Astrocyte (in vitro differentiated cells and primary cell): ENCODE measurements around the gene UNC5B. TPM values are rescaled to one million over a fixed set of nuclear protein-coding genes. Genes with fewer than 3 reads are reported as not detected.

ENCODE experiments used
- DNase-seq: peaks from one replicate; pipeline ENCODE4 v3.0.0-alpha.2; 2010; ENCODE audit warnings: low read depth
- FAIRE-seq: peaks from 2 replicates; lab custom pipeline; 2011; peaks lifted over from hg19 to GRCh38; lab: Jason Lieb, UNC
- H2AFZ ChIP-seq: 2 replicates; pipeline ENCODE4 v1.6.0; 2012; ENCODE audit warnings: low read depth, low read length, inconsistent platforms
- H3K27ac ChIP-seq: 2 replicates; pipeline ENCODE4 v1.5.1; 2011; ENCODE audit warnings: low read depth, low read length, inconsistent platforms
- H3K27me3 ChIP-seq: 2 replicates; pipeline ENCODE4 v1.6.0; 2011; ENCODE audit warnings: low read length, inconsistent platforms; ENCODE audit not compliant: insufficient read depth
- H3K36me3 ChIP-seq: 2 replicates; pipeline ENCODE4 v1.5.1; 2011; ENCODE audit warnings: low read length, inconsistent platforms; ENCODE audit not compliant: insufficient read depth
- H3K4me1 ChIP-seq: 2 replicates; pipeline ENCODE4 v1.5.1; 2011; ENCODE audit warnings: low read length, inconsistent platforms; ENCODE audit not compliant: insufficient read depth
- H3K4me2 ChIP-seq: 2 replicates; pipeline ENCODE4 v1.6.0; 2012; ENCODE audit warnings: low read length, inconsistent platforms
- H3K4me3 ChIP-seq: 2 replicates; pipeline ENCODE4 v1.5.1; 2011; ENCODE audit warnings: low read depth, mild to moderate bottlenecking, low read length, inconsistent platforms; ENCODE audit not compliant: insufficient read depth
- H3K79me2 ChIP-seq: 2 replicates; pipeline ENCODE4 v1.6.0; 2012; ENCODE audit warnings: mild to moderate bottlenecking, low read length, inconsistent platforms; ENCODE audit not compliant: insufficient read depth
- H3K9ac ChIP-seq: 2 replicates; pipeline ENCODE4 v1.6.0; 2012; ENCODE audit warnings: mild to moderate bottlenecking, low read length, inconsistent platforms
- H3K9me3 ChIP-seq: 2 replicates; pipeline ENCODE4 v1.5.1; 2012; ENCODE audit warnings: low read depth, mild to moderate bottlenecking, low read length, inconsistent platforms; ENCODE audit not compliant: insufficient read depth
- H4K20me1 ChIP-seq: 2 replicates; pipeline ENCODE4 v1.6.0; 2012; ENCODE audit warnings: low read length, inconsistent platforms; ENCODE audit not compliant: insufficient read depth
- H3K27ac Mint-ChIP-seq: one replicate; pipeline ENCODE4 v1.8.0; 2021; ENCODE audit warnings: mild to moderate bottlenecking, mixed read lengths; ENCODE audit not compliant: unreplicated experiment
- H3K27me3 Mint-ChIP-seq: one replicate; pipeline ENCODE4 v1.8.0; 2021; ENCODE audit warnings: low read depth, mixed read lengths; ENCODE audit not compliant: unreplicated experiment
- H3K36me3 Mint-ChIP-seq: one replicate; pipeline ENCODE4 v1.8.0; 2021; ENCODE audit warnings: low read depth, mixed read lengths; ENCODE audit not compliant: unreplicated experiment
- H3K4me1 Mint-ChIP-seq: one replicate; pipeline ENCODE4 v1.8.0; 2021; ENCODE audit warnings: low read depth, mixed read lengths; ENCODE audit not compliant: unreplicated experiment
- H3K4me3 Mint-ChIP-seq: one replicate; pipeline ENCODE4 v1.8.0; 2021; ENCODE audit warnings: mild to moderate bottlenecking, moderate library complexity, mixed read lengths; ENCODE audit not compliant: unreplicated experiment
- H3K9me3 Mint-ChIP-seq: one replicate; pipeline ENCODE4 v1.8.0; 2021; ENCODE audit warnings: mild to moderate bottlenecking, mixed read lengths; ENCODE audit not compliant: unreplicated experiment
- CTCF ChIP-seq: IDR thresholded peaks from 2 replicates; pipeline ENCODE4 v1.5.1; 2011; ENCODE audit warnings: low read depth, mild to moderate bottlenecking, inconsistent platforms, low read length, moderate library complexity; ENCODE audit not compliant: insufficient read depth
- EZH2 ChIP-seq: IDR thresholded peaks from 2 replicates; pipeline ENCODE4 v1.6.1; 2012; ENCODE audit warnings: mild to moderate bottlenecking, low read length, inconsistent platforms; ENCODE audit not compliant: insufficient read depth
- total RNA-seq: library from RNA; stranded (reverse); gene quantifications from 2 replicates; pipeline ENCODE4 v1.2.1, GENCODE V29; 2021

Gene UNC5B
- total RNA-seq, 1 donor from 2014 or later: 15.0 TPM

GRCh38 chr10:71245420-71246325, 33.3 kb downstream of the UNC5B start:
- H2AFZ ChIP-seq: no peak overlapping the region
- H3K9me3 ChIP-seq: no peaks in the 10 kb centered on the region
- DNase-seq (no peak), FAIRE-seq (no peak)
- TF ChIP-seq CTCF: no peak
- no peak for TF ChIP-seq EZH2
- Mint-ChIP-seq H3K4me1 (peaks cover 24% of the 10 kb centered on the region), H3K27ac (no peak overlapping the region), H3K27me3 (peaks cover 5% of the 10 kb centered on the region), H3K9me3 (no peaks in the 10 kb centered on the region), H3K36me3 (peaks cover 1% of the 10 kb centered on the region), H3K4me3 (no peak overlapping the region)
- no peak overlapping the region for H3K9ac ChIP-seq
- H3K79me2 ChIP-seq: no peaks in the 10 kb centered on the region
- H3K27me3 ChIP-seq: no peaks in the 10 kb centered on the region
- H4K20me1 ChIP-seq: peaks cover 38% of the 10 kb centered on the region
- H3K4me1 ChIP-seq: peaks cover 48% of the 10 kb centered on the region
- no peaks in the 10 kb centered on the region for H3K36me3 ChIP-seq
- H3K27ac ChIP-seq: no peak overlapping the region
- no peak overlapping the region for H3K4me3 ChIP-seq
- peak overlapping the region; percentile 69 for H3K4me2 ChIP-seq

GRCh38 chr10:71246591-71247413, 34.4 kb downstream of the UNC5B start:
- H3K9me3 ChIP-seq: no peaks in the 10 kb centered on the region
- H3K4me2 ChIP-seq: no peak overlapping the region
- no peak overlapping the region for H3K27ac ChIP-seq
- H3K36me3 ChIP-seq: no peaks in the 10 kb centered on the region
- Mint-ChIP-seq H3K4me3 (no peak overlapping the region), H3K4me1 (peaks cover 20% of the 10 kb centered on the region), H3K36me3 (no peaks in the 10 kb centered on the region), H3K27me3 (peaks cover 5% of the 10 kb centered on the region), H3K9me3 (no peaks in the 10 kb centered on the region), H3K27ac (no peak overlapping the region)
- H4K20me1 ChIP-seq: peaks cover 43% of the 10 kb centered on the region
- no peak overlapping the region for H2AFZ ChIP-seq
- H3K4me3 ChIP-seq: no peak overlapping the region
- H3K79me2 ChIP-seq: no peaks in the 10 kb centered on the region
- peaks cover 37% of the 10 kb centered on the region for H3K4me1 ChIP-seq
- DNase-seq: no peak
- H3K9ac ChIP-seq: no peak overlapping the region
- no peaks in the 10 kb centered on the region for H3K27me3 ChIP-seq
- TF ChIP-seq CTCF (no peak), EZH2 (no peak)
- no peak for FAIRE-seq
